HG02759 (cell line): ENCODE measurements around the gene IGFBP5.
A peak's percentile ranks its signal among the peaks of the same experiment; 100 is the strongest.

ENCODE experiments used
- ATAC-seq: cut with Tn5 transposase; IDR thresholded peaks from one replicate; pipeline ENCODE4 v1.9.1; 2021; ENCODE audit warnings: mild to moderate bottlenecking, moderate library complexity; ENCODE audit not compliant: unreplicated experiment

Gene IGFBP5

GRCh38 chr2:216670266-216671080 is 24.9 kb downstream of the IGFBP5 start:
- ATAC-seq: no peak

- ATAC-seq: peak; percentile 79
Measured at GRCh38 chr2:216666461-216667233, 28.7 kb downstream of the IGFBP5 start.

- no peak for ATAC-seq
Measured at GRCh38 chr2:216665717-216666116, 29.6 kb downstream of the IGFBP5 start.

GRCh38 chr2:216665242-216665641 is 30.1 kb downstream of the IGFBP5 start:
- no peak for ATAC-seq

GRCh38 chr2:216664593-216665034 is 30.7 kb downstream of the IGFBP5 start:
- no peak for ATAC-seq

GRCh38 chr2:216663846-216664245 is 31.5 kb downstream of the IGFBP5 start:
- ATAC-seq: no peak

GRCh38 chr2:216663106-216663505 is 32.2 kb downstream of the IGFBP5 start:
- ATAC-seq: no peak

GRCh38 chr2:216661639-216662375 is 33.5 kb downstream of the IGFBP5 start:
- no peak for ATAC-seq

GRCh38 chr2:216661051-216661450 is 34.3 kb downstream of the IGFBP5 start:
- ATAC-seq: no peak

GRCh38 chr2:216660496-216660895 is 34.9 kb downstream of the IGFBP5 start:
- no peak for ATAC-seq

GRCh38 chr2:216659276-216659675 is 36.1 kb downstream of the IGFBP5 start:
- ATAC-seq: no peak

- no peak for ATAC-seq
Measured at GRCh38 chr2:216658757-216659156, 36.6 kb downstream of the IGFBP5 start.

GRCh38 chr2:216657980-216658379 is 37.4 kb downstream of the IGFBP5 start:
- ATAC-seq: no peak

- ATAC-seq: no peak
Measured at GRCh38 chr2:216657086-216657855, 38.1 kb downstream of the IGFBP5 start.

GRCh38 chr2:216654528-216655052 is 40.8 kb downstream of the IGFBP5 start:
- ATAC-seq: no peak

- ATAC-seq: no peak
Measured at GRCh38 chr2:216653931-216654365, 41.4 kb downstream of the IGFBP5 start.

GRCh38 chr2:216653093-216653799 is 42.1 kb downstream of the IGFBP5 start:
- no peak for ATAC-seq

- no peak for ATAC-seq
Measured at GRCh38 chr2:216652566-216652965, 42.8 kb downstream of the IGFBP5 start.

GRCh38 chr2:216651351-216651881 is 43.9 kb downstream of the IGFBP5 start:
- no peak for ATAC-seq
